HG03103 (cell line): ENCODE measurements around the gene ABLIM2.

Experiments
- ATAC-seq: cut with Tn5 transposase; IDR thresholded peaks from one replicate; pipeline ENCODE4 v1.9.1; 2021; ENCODE audit warnings: low read depth; ENCODE audit not compliant: unreplicated experiment

ABLIM2 gene

DNA sequence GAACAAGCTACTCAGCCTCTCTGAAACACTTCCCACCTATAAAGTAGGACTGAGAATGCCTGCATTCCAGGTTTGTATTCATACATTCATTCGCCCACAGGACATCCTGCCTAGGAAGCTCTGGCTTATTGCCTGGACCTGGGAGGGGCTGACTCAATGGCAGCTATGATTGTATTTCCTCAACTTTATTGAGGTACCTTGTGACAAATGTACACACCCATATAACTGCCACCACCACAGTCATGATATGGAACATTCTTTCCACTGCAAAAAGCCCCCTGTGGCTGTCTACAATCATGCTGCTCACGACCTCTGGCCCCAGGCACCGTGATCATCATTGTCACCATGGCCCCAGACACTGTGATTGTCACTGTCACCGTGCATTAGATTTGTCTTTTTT, 68.3 kb downstream of the ABLIM2 start:
- ATAC-seq, result no peak

DNA sequence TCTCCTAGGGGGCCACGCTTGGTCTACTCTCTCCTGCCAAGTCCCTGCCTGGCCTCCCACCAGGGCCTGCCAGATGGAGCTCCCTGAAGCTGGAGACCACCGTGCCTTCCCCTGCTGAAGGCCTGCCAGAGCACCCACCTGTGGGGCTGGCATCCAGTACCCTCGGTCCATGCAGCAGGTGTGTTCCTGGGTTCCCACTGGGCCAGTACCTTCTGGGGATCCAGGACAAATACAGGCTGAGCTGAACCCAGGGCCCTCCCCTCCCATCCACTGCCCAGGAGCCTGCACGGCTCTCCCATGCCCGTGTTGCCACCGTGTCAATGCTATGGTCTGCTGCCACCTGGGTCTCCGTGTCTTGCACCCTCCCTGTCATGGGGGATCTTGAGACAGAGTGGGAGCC, 68.8 kb downstream of the ABLIM2 start:
- no peak for ATAC-seq

DNA sequence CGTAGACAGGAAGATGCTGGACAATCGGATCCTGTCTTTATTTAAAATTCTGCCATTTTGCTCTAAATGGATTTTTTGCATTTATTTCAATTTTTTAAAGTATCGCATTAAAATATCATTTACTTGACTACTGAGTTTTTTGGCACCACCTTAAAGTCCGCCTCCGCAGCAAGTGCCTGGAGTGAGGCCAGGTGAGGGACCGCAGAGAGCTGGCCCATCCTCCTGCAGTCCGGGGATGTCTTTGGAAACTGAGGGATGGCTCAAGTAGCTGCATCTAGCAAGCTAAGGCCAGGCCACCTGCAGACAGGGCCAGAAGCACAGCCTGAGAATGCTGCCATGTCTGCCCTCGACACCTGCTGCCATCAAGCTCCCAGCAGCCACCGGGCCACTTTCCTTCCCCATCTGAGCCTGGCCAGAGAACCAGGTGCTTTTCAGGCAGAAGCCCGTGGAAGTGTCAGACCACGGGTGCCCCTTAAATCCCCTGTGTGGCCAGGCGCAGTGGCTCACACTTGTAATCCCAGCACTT, 69.6 kb downstream of the ABLIM2 start:
- no peak for ATAC-seq

DNA sequence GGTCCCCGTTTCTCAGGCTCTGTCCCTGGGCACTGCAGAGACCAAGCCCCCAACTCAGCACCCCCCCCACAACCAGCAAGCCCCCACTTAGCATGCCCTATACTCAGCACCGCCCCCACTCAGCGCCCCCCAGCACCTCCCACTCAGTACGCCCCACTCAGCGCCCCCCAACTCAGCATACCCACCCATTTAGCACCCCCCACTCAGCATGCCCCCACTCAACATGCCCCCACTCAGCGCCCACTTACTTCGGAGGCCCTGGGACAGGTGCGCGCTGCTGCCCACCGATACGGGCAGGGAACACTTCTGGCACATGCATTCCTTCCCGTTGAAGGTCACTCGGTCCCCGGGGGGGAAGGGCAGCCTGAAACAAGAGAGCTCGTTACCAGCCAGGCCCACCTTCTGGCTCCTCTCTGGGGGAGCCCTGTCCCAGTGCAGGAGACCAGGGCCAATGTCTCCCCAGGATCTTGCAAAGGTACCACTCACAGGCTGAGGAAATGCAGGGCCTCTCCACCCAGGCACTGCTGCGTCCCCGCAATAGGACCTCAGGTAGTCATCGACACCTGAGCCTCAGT, 70.6 kb downstream of the ABLIM2 start:
- ATAC-seq, result no peak

DNA sequence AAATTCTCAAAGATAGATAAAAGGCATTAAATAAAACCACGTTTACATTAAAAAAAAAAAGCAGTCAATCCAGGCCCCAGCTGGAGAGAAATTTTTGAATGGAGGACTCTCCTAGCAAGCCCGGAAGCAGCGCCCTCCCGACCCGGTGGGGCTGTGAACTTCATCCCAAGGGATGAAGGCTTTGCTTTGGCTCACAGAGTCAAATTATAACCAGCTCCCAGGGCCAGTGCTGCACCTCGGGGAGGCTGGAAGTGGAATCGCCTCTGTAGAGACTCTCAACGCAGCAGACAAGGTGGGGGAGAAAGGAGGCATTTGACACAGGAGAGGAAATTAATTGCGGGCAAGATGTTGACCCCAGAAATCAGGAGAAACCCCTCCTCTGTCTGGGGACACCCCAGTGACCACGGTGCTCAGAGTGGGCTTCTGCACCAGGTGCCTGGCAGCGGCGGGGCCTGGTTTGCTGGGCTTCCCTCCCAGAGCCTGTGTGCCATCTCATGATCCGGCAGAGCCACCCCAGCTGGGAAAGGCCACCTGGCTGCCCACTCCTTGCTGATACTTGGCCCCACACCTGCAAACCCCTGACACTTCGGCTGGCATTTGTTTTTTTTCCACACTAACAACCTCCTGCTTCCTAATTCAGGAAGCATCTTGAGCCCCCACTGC, 71.7 kb downstream of the ABLIM2 start:
- no peak for ATAC-seq

DNA sequence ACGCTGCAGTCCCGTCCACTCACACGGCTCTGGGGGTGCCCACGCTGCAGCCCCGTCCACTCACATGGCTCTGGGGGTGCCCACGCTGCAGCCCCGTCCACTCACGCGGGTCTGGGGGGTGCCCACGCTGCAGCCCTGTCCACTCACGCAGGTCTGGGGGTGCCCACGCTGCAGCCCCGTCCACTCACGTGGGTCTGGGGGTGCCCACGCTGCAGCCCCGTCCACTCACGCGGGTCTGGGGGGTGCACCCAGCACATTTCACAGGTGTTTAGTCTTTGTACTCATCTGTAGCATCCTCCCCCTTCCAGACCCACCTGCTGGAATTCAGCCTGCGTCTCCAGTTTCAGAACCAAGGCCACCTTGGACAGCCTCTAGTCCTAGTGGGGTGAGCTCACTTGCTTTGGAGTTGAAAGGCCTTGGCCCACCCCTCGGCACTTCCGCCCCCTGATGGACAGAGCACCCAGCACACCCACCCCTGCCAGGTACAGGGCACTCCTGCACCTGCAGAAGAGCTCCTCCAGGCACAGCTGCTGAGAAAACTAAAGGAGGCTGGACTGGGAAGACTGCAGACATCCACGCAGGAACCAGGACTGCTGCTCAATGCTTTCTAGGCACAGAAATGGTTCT, 73.0 kb downstream of the ABLIM2 start:
- ATAC-seq, result no peak

DNA sequence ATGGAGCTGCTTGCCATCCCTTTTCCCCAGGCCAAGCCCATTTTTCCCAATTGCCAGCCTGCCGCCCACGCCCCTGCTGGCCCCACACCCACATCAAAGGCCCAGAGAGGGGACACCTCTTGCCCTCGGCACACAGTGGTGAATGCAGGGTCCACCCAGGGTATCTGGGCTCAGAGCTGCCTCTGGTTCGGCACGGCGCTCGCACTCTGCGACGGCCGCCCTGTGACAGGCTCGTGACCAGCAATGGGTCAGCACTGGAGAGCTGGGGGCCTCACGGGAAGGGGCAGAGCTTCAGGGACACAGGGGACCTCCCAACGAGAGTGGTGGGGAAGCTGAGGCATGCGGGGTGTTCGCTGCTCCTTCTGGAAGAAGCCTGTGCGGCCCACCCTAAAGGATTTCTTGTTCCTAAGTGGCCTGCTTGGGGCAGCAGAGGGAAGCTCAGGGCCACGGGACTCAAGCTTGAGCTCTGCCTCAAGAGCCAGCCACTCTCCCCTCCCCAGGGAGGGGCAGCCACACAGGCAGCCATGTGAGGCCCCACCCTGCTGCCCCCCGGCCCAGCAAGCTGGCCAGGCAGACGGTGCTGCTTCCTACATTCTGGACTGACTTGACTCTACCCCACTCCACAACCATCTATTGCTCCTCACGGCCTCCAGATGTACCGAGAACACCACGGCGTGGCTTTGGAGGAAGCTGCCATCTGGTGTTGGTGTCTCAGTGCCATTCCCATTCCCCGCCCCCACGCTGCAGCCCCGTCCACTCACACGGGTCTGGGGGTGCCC, 73.7 kb downstream of the ABLIM2 start:
- ATAC-seq, result no peak

DNA sequence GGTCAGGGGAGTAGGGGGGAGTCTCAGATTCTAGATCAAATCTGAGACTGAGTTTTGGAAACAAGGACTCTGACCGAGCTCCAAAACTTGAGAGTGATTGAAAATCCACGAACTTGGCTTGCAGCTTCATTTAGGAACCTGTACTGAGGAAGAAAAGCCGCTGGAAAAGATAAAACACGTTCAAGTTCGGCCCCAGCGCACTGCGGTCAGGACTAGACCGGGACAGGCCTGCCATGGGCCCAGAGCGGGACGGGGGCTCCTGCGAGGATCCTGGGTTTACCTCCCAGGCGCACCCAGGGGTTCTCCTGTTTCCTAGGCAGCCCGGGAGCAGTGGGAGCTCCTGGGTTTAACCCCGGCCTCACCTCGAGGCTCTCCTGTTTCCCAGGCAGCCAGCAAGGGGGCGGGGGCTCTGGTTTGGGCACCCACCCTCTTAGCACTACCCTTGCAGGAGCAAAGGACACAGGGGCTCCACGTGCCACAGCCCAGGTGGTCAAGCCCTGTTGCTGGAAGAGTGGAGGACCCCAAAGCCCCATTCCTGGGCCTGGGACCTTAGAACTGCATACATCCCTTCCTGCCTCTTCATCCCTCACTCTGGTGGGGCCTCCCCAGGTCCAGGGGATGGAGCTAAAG, 74.5 kb downstream of the ABLIM2 start:
- ATAC-seq, result no peak

DNA sequence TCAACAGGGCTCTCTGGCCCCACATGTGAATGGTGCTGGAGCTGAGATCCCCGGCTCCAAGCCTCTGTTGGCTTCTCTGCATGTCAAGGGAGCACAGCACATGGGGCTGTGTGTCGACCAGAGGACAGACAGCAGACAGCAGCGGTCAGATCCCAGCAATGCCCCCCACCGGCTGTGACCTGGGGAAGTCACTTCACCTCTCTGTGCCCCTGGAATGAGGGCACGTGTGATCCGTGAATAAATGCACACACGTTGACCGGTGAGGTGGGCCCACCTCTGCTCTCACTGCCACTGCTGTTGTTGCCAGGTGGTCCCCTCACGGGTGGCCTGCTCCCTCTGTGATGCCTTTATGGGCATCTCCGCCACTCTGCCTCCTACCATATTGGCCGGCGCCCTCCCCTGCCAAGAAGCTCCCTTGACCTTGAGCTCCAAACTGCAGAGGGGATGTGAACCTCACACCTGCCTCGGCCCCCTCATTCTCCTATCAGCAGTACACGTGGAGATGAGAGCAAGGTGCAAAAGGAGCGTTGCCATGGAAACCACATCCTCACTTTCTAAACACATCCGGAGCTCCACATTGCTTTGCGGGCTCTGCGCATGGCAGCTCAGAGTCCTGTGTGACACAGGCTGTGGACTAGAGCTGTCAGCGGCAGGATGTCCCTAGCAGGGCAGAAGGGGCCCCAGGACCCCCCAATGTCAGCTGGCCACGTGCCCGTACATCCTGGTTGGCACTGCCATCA, 75.4 kb downstream of the ABLIM2 start:
- ATAC-seq, result no peak

DNA sequence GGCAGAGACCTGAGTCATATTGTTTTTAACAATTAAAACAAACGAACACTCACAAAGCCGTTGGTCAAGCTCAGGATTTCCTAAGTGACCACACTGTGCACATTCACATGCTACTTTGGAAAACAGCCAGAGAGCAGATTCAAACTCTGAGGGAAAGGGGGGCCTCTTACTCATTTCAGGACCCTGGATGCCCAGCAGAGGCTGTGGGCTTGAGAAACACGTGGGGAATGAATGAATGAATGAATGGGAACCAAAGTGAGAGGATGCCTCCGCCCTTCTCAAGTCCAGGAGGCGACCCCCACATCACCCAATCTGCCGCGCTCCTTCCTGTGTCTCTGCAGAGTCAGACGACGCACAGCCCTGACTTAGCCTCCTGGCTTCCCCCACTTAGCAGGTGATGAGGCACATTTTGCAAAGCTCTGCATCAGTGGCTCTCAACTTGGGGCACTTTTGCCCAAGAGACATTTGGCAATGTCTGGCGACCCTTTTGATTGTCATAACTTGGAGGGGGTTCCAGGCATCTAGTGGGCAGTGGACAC, 76.0 kb downstream of the ABLIM2 start:
- no peak for ATAC-seq

DNA sequence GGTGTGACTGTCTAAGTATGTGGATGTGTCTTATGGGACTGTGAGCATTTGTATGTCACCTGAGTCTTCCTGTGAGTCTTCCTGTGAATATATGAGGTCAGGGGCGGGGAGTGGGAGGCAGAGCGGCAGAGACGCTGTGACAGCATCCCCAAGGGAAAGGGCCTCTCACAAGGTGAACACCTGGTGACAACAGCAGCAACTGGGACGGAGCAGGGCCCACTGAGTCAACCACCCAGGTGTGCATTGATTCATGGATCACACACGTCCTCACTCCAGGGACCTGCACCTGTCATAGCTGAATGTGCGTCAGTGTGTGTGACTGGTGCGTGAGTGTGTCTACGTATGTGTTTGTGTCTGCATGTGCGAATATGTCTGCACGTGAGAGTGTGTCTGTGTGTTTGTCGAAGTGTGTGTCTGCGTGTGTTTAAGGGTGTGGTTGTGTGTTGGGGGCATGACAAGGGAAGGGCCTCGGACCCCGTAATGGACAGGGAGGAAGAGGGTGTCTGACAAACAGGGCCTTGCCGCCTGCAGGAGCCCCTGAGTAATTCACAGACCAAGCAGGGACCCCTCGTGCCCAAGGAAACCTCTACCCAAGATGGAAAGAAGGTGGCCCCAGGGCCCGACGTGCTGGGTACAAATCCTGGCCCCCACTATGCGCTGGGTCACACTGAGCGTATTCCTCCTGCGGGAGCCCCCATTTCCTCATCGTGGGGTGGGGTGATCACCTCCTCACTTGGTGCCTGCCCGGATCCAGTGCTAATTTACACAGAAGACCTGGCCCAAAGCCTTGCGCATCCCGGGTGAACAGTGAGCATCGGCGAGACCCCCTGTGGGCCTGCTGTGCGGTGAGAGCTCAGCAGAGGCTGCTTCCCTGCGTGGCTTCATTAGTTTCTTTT, 76.7 kb downstream of the ABLIM2 start:
- ATAC-seq, result no peak

DNA sequence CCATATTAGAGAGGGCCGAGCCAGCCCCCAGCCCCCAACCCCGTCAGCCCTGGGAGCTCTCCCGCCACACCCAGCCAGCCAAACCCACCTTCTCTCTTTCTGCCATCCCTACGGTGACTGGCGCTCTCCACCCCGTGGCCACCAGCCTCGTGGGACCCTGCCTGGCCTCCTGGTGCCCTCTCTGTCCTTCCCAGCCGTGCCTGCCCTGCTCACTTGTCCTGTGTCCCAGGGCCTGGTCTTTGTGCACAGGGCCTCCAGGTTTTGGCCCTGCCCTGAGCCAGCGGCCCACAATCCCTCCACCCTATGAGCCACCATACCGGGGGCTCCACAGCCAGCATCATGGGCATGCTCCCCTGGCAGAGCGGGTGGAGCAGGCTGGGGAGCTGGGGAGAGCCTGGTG, 77.4 kb downstream of the ABLIM2 start:
- ATAC-seq, result no peak

DNA sequence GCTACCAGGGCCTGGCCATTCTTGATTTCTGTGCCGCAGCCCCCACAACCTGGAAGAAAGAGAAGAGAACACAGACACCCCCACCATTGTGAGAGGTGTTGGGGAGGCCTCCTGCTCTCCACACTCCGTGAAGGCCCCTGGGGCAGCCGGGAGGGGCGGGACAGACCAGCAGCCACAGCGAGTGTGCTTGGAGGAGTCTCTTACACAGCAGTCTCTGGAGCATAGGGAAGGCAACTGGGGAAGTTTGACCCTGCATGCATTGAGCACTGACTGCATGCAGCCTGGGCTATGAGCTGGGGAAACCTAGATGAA, 77.9 kb downstream of the ABLIM2 start:
- ATAC-seq, result no peak

DNA sequence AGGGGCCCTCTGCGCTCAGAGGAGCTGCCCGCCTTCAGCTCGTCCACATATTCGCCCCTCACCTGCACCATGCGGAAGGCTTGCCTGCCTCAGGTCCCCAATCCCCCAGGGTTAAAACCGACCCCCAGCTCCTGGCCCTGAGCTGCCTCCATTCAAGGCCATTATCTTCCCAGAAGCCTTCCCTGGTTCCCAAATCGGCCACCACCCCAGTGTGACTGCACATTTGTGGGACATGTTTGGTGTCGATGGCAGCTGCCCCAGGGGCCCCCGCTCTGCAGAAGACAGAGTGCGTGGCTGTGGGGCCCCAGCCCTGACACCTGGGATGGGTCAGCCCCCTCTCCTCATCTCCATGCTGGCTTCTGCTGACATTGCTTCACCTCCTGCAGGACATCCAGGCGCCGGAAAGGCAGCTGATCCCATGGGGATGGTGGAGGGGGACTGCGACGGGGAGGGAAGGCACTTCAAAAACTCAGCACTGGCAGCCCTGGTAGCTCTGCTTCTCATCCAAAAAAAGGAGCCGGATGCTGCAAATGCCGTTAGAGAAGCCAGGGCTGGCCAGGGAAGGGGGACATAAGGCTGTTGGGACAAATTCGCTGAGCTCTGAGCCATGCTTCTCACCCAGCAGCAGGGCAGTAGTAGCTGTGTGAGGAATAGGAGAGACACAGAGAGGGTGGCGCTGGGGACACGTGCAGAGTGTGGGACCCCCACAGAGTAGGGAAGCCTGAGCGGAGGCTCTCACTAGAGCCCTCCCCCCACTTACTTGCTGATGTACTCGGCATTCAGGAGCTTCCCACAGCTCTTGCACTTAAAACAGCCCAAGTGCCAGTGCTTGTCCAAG, 78.5 kb downstream of the ABLIM2 start:
- ATAC-seq, result no peak

DNA sequence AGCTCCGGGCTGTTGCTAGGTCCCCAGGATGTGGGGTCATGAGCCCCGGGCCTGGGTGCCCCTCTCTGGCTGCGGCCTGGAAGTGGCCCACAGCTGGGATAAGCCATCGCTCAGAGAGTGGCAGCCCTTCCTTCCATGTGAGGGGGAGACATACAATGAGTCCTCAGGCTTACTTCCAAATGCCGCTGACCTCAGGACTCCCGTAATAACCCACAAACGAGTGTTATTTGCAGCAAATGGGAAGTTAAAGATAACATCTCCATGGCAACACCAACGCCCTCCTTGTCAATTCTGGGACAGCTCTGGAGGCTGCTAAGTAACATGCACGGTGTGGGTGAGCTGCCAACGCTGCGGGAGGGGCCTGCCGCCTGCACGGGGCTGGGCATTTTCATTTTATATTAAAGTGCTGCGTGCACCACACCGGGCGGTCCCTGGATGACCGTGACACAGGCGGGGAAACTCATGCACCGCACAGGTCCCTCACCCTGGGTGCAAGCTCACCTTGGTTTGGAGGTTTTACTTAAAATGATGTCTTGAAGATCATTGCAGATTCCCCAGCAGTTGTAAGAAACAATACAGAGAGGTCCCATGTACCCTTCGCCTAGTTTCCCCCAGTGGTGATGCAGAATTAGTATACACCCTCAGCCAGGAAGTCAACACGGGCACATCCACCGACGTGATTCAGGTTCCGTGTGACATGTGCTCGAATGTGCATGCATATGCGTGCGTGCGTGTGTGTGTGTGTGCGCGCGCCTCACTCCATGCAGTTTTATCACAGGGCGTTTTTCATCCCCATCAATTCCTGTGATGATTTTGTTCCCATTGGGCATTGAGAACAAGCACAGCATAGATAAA, 79.4 kb downstream of the ABLIM2 start:
- no peak for ATAC-seq

DNA sequence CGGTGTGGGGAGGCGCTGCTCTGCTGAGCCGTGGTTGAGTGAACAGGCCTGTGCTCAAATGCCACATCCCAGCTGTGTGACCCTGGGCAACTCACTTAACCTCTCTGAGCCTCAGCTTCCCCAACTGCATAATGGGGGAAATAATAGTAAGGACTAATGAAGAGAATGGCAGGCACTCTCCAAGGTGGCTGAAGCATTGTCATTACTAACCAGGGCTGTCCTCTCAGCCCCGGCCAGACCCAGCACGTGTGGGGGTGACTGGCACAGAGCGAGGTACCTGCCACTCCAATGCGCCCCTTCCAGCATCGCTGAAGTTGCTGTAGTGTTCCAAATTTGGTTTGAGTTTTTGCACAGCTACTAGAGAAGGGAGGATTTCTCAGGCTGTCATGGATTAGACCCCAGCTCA, 80.0 kb downstream of the ABLIM2 start:
- ATAC-seq, result no peak

DNA sequence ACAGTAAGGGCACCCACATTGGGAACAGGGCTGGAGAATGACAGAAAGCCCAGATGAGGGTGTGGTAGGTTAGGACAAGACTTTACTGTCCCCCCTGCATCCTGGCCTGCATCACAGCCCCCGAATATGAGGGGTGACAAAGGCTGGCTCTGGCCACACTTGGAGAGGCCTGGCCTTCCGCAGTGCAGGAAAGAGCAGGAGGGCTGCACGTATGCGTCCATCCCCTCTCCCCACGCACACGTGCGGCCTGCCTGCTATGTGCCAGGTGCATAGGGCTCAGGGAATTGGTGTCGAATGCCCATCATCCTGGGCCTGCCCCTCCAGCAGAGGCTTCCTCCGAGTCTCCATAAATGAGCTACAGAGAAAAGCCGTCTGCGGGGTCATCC, 80.5 kb downstream of the ABLIM2 start:
- ATAC-seq, result no peak
